ENCODE measurements around the gene PHOX2B. TPM values are rescaled to one million over a fixed set of nuclear protein-coding genes. Genes with fewer than 3 reads are reported as not detected.

The PHOX2B gene
- total RNA-seq, 4 donors from 2014 or later = not detected

- Histone ChIP-seq H3K27me3 (no peaks in the 10 kb centered on the region), H3K36me3 (no peaks in the 10 kb centered on the region), H3K27ac (no peak overlapping the region), H3K4me3 (no peak overlapping the region), H3K9me3 (no peaks in the 10 kb centered on the region), H3K4me1 (no peaks in the 10 kb centered on the region)
- 86 to 87% methylated on average over 3 of the region's 3 CpGs for WGBS, 2 donors
- TF ChIP-seq POLR2A (IDR thresholded peaks at IDR 0.05) (no peak), EP300 (IDR thresholded peaks at IDR 0.05) (no peak)
- TF ChIP-seq, protein P1, sequence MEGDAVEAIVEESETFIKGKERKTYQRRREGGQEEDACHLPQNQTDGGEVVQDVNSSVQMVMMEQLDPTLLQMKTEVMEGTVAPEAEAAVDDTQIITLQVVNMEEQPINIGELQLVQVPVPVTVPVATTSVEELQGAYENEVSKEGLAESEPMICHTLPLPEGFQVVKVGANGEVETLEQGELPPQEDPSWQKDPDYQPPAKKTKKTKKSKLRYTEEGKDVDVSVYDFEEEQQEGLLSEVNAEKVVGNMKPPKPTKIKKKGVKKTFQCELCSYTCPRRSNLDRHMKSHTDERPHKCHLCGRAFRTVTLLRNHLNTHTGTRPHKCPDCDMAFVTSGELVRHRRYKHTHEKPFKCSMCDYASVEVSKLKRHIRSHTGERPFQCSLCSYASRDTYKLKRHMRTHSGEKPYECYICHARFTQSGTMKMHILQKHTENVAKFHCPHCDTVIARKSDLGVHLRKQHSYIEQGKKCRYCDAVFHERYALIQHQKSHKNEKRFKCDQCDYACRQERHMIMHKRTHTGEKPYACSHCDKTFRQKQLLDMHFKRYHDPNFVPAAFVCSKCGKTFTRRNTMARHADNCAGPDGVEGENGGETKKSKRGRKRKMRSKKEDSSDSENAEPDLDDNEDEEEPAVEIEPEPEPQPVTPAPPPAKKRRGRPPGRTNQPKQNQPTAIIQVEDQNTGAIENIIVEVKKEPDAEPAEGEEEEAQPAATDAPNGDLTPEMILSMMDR (IDR thresholded peaks at IDR 0.05) = no peak
- DNase-seq (ENCODE audit: low spot score in 2 of 2) = no peak
Observed at GRCh38 chr4:41776466-41776865, 27.9 kb upstream of the PHOX2B start.

DNA sequence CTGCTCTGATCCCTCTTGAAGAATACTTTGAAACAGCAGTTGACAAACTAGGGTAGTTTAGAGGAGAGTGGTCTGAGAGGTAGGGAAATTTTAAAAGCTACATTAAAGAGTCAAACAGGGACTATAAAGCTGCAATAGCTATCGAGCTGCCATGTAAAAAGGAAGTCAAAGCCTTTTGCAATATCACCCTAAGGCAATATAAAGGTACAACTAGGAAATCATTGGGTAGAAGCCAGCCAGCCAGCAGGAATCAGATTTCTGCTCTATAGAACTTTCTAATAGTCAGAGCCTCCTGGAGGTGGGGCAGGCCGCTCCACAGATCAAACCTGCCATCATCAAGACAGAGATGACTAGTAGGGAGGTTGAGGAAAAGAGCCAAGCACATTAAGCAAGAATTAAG lies 15.2 kb upstream of the PHOX2B start:
- Histone ChIP-seq H3K27ac (no peak overlapping the region), H3K4me1 (no peaks in the 10 kb centered on the region), H3K27me3 (peaks cover 0 to 22% of the 10 kb centered on the region in 2 donors), H3K4me3 (no peak overlapping the region), H3K36me3 (no peaks in the 10 kb centered on the region), H3K9me3 (no peaks in the 10 kb centered on the region)
- TF ChIP-seq, protein P1 (IDR thresholded peaks at IDR 0.05) = no peak
- DNase-seq (ENCODE audit: low spot score in 2 of 2) = no peak
- 71 to 76% methylated on average over 2 of the region's 2 CpGs for WGBS, 2 donors

- Histone ChIP-seq H3K4me3 (no peak overlapping the region), H3K27ac (no peak overlapping the region), H3K9me3 (no peaks in the 10 kb centered on the region), H3K27me3 (peaks cover 0 to 67% of the 10 kb centered on the region in 2 donors), H3K4me1 (no peaks in the 10 kb centered on the region), H3K36me3 (no peaks in the 10 kb centered on the region)
- DNase-seq (ENCODE audit: low spot score in 2 of 2) = no peak
- TF ChIP-seq POLR2A (IDR thresholded peaks at IDR 0.05) = no peak
- no peak for TF ChIP-seq EP300 (IDR thresholded peaks at IDR 0.05)
- TF ChIP-seq, protein P1 (IDR thresholded peaks at IDR 0.05) = no peak
Observed at GRCh38 chr4:41758884-41759283, 10.4 kb upstream of the PHOX2B start.

DNA sequence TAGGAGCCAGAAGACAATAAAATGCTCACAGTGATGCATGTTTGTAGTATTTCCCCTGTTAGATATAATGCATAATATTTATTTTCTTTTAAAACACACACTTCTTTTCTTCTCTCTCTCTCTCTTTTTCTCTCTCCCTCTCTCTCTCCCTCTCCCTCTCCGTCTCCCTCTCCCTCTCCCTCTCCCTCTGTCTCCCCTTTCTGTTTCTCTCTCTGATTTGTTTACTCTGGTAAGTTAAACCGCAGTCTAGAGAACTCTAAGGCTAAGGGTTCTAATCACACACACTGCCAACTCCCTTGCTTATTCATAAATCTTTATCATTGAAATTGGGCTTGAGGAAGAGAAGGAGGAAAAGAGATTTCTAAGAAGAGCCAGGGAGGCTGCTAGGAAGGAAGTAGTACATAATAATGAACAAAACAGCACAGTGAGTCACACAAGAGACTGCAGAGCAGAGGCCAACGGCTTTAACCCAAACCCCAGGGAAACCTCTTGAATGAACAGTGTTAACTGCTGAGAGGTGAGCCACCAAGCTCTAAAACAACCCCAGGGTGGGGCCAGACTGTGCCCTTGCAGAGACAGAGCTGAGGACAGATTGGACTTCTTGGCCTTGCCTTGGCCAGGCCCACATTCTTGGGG lies 9.1 kb upstream of the PHOX2B start:
- TF ChIP-seq EP300 (IDR thresholded peaks at IDR 0.05) (no peak), POLR2A (IDR thresholded peaks at IDR 0.05) (no peak)
- TF ChIP-seq, protein P1 (IDR thresholded peaks at IDR 0.05) = no peak
- Histone ChIP-seq H3K4me3 (no peak overlapping the region), H3K4me1 (no peaks in the 10 kb centered on the region), H3K27me3 (peaks cover 0 to 80% of the 10 kb centered on the region in 2 donors), H3K9me3 (no peaks in the 10 kb centered on the region), H3K36me3 (no peaks in the 10 kb centered on the region), H3K27ac (no peak overlapping the region)
- DNase-seq (ENCODE audit: low spot score in 2 of 2) = no peak
- WGBS, 2 donors = 26 to 28% methylated on average over 3 of the region's 3 CpGs

DNA sequence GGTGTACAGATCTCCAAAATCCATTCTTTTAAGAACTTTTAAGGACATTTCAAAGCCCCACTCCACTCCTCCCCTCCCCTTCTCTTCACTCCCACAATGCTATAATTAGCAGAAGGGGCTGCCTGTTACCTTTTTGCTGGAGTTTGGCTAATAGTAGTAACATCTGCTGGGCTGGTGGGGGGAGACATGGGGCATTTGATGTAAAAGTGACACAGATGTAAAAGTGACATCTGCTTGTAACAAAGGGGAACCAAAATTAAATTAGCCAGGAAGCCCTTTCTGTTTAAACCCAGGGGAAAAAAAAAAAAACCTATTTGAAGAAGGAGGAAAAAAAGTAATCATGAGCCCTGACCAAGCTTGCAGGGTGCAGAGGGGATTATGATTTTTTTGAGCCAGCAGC lies 5.4 kb upstream of the PHOX2B start:
- Histone ChIP-seq H3K27me3 (peaks cover 0 to 96% of the 10 kb centered on the region in 2 donors), H3K4me3 (no peak overlapping the region), H3K4me1 (peaks cover 0 to 21% (median 0%) of the 10 kb centered on the region in 4 donors), H3K9me3 (no peaks in the 10 kb centered on the region), H3K27ac (no peak overlapping the region), H3K36me3 (no peaks in the 10 kb centered on the region)
- DNase-seq (ENCODE audit: low spot score in 2 of 2) = no peak
- TF ChIP-seq EP300 (IDR thresholded peaks at IDR 0.05) = no peak
- TF ChIP-seq, protein P1 (IDR thresholded peaks at IDR 0.05) = no peak
- TF ChIP-seq POLR2A (IDR thresholded peaks at IDR 0.05) = no peak
